Peyer's patch (tissue), 4 donors: ENCODE data around the gene SH3TC1. TPM values are rescaled to one million over a fixed set of nuclear protein-coding genes. Genes with fewer than 3 reads are reported as not detected.

ENCODE experiments used
- DNase-seq, 3 donors: peaks; one replicate each; pipeline ENCODE4 v3.0.0-alpha.2; 2017 to 2019
- H3K27ac ChIP-seq, 4 donors: fragments of 200-600 bp; sonication (generic); one replicate each; pipeline ENCODE4 v1.5.1; 2016 to 2019
- H3K27me3 ChIP-seq, 2 donors: fragments of 200-600 bp; sonication (generic); one replicate each; pipeline ENCODE4 v1.5.1; 2019
- H3K36me3 ChIP-seq, 3 donors: fragments of 200-600 bp; sonication (generic); one replicate each; pipeline ENCODE4 v1.5.1; 2016 to 2019
- H3K4me1 ChIP-seq, 4 donors: fragments of 200-600 bp; sonication (generic); one replicate each; pipeline ENCODE4 v1.5.1; 2016 to 2019
- H3K4me3 ChIP-seq, 4 donors: fragments of 200-600 bp; sonication (generic); 1 replicate in 3 of 4; 2 replicates in 1 of 4; pipeline ENCODE4 v1.5.1; 2016 to 2019; ENCODE audit warnings: mild to moderate bottlenecking in 1 of 4
- H3K9me3 ChIP-seq, 4 donors: fragments of 200-600 bp; sonication (generic); one replicate each; pipeline ENCODE4 v1.5.1; 2016 to 2019; ENCODE audit warnings: mild to moderate bottlenecking in 1 of 4
- POLR2A ChIP-seq, 2 donors: fragments of 450-650 bp; IDR thresholded peaks; one replicate each; pipeline ENCODE4 v1.5.1; 2017; ENCODE audit warnings: antibody characterized with exemption in 2 of 2, mild to moderate bottlenecking in 2 of 2, moderate library complexity in 2 of 2
- total RNA-seq, 4 donors: library from RNA; depleted of rRNA; stranded (reverse); fragments of >200 nt; gene quantifications; one replicate each; pipeline ENCODE4 v1.1.0, GENCODE V29; 2016
- TF ChIP-seq, protein P1 (sequence below), 6 experiments: fragments of 450-650 bp in 4 of 6; fragments of 200-600 bp in 2 of 6; sonication (generic) in 1 of 6; IDR thresholded peaks; one replicate each; pipeline ENCODE4 v1.5.1; 2017 to 2019; ENCODE audit warnings: antibody characterized with exemption in 6 of 6, mild to moderate bottlenecking in 3 of 6, moderate library complexity in 1 of 6

Gene SH3TC1
- total RNA-seq, 4 donors from 2014 or later: 4.2 to 88.3 (median 11.8) TPM

DNA sequence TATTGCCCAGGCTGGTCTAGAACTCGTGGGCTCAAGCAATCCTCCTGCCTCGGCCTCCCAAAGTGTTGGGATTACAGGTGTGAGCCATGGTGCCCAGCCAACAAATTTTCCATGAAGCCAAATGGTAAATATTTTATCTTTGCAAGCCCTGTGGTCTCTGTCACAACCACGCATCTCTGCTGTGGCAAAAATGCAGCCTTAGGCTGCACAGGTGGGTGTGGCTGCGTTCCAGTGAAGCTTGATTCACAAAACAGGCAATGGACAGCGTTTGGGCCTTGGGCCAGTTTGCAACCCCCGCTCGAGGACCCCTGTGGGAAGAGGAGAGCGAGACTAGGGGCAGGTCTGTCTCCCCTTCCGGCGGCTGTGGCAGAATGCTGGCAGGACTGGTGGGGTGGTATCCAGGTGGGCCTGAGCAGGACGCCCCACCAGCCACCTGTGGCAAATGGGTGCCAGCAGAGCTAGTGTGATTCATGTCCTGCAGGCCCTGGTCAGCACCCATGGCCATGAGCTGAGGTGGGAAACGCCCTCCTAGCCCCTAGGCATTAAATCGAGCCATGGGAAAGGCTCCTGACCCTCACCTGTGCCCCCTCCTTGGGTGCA is 90.2 kb downstream of the SH3TC1 start:
- peak in 1 of 3 donors; percentile 42 for DNase-seq
- H3K27ac ChIP-seq: no peak overlapping the region
- H3K9me3 ChIP-seq: no peaks in the 10 kb centered on the region
- no peaks in the 10 kb centered on the region for H3K4me1 ChIP-seq
- no peaks in the 10 kb centered on the region for H3K27me3 ChIP-seq
- H3K36me3 ChIP-seq: no peaks in the 10 kb centered on the region
- no peak overlapping the region for H3K4me3 ChIP-seq
- TF ChIP-seq, protein P1, sequence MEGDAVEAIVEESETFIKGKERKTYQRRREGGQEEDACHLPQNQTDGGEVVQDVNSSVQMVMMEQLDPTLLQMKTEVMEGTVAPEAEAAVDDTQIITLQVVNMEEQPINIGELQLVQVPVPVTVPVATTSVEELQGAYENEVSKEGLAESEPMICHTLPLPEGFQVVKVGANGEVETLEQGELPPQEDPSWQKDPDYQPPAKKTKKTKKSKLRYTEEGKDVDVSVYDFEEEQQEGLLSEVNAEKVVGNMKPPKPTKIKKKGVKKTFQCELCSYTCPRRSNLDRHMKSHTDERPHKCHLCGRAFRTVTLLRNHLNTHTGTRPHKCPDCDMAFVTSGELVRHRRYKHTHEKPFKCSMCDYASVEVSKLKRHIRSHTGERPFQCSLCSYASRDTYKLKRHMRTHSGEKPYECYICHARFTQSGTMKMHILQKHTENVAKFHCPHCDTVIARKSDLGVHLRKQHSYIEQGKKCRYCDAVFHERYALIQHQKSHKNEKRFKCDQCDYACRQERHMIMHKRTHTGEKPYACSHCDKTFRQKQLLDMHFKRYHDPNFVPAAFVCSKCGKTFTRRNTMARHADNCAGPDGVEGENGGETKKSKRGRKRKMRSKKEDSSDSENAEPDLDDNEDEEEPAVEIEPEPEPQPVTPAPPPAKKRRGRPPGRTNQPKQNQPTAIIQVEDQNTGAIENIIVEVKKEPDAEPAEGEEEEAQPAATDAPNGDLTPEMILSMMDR (IDR thresholded peaks at IDR 0.05): no peak
- no peak for TF ChIP-seq POLR2A (IDR thresholded peaks at IDR 0.05)

DNA sequence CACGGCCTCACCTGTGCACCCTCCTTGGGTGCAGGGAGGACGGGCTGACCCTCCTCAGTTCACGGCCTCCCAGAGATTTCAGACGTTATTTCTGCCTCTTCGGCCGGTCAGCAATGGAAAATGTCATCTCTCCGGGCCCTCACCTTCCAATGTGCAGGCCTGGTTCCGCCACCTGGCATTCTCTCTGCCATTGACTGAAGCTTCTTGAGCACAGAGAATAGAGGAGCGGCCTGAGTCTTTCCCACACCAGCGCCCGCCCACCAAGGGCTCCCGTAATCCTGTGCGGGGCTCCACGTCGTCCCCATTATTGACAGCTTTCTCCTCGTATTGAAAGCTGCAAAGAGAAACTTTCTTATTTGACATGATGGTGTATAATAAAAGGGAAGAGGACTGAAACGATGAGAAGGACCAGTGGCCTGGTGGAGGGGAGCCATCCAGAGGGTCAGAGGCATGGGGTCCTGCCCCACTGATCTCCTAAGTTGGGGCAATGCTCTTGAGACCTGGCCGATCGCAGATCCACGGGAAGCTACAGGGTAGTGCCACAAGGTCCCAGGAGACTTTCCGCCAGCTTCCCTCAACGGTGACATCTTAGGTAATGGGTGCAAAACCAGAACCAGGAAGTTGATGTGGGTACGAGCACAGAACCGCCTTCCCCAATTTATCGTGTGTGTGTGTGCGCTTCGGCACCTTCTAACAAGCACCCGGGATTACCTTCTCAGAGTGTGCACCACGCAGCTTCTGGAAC is 91.0 kb downstream of the SH3TC1 start:
- no peak overlapping the region for H3K27ac ChIP-seq
- H3K4me1 ChIP-seq: no peaks in the 10 kb centered on the region
- H3K36me3 ChIP-seq: no peaks in the 10 kb centered on the region
- H3K27me3 ChIP-seq: no peaks in the 10 kb centered on the region
- DNase-seq: peak in 1 of 3 donors; percentile 23
- no peak overlapping the region for H3K4me3 ChIP-seq
- no peaks in the 10 kb centered on the region for H3K9me3 ChIP-seq
- TF ChIP-seq POLR2A (IDR thresholded peaks at IDR 0.05): no peak
- TF ChIP-seq, protein P1 (IDR thresholded peaks at IDR 0.05): no peak

DNA sequence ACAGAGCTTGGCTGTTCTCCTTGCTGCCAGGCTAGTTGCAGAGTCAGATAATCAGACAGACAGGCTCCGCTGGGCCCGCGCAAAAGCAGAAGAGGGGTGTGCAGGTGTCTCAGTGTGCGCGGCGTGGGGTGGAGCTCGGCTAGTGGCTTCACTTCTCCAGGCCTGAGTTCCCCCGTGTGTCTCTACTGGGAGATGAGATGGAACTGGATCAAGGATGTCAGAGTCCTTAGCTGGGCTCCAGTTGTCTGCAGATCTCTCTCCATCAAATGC is 91.5 kb downstream of the SH3TC1 start:
- Histone ChIP-seq H3K4me3 (no peak overlapping the region), H3K9me3 (no peaks in the 10 kb centered on the region), H3K27me3 (no peaks in the 10 kb centered on the region), H3K4me1 (no peaks in the 10 kb centered on the region), H3K36me3 (no peaks in the 10 kb centered on the region), H3K27ac (no peak overlapping the region)
- peak in 1 of 3 donors; percentile 36 for DNase-seq
- TF ChIP-seq, protein P1 (IDR thresholded peaks at IDR 0.05): no peak
- no peak for TF ChIP-seq POLR2A (IDR thresholded peaks at IDR 0.05)

Other genes with a start within 250 kb of the SH3TC1 start
- gene ABLIM2, start 40.5 kb upstream of the SH3TC1 start, total RNA-seq: 10 to 100 TPM in 3 of 4 donors, 1 to 10 TPM in 1; 9.0 to 24.2 (median 11.7) TPM
- 10 to 100 TPM in 1 of 4 donors, 1 to 10 TPM in 3; 3.3 to 43.7 (median 7.9) TPM for gene HTRA3, start 70.5 kb downstream of the SH3TC1 start, total RNA-seq
- gene ACOX3, start 241.4 kb downstream of the SH3TC1 start, total RNA-seq: 10 to 100 TPM; 17.2 to 95.7 (median 43.7) TPM
- gene TRMT44, start 241.5 kb downstream of the SH3TC1 start, total RNA-seq: 10 to 100 TPM; 16.8 to 31.6 (median 28.1) TPM